GM21447 (cell line): ENCODE measurements around the gene DNAJB13.
A peak's percentile ranks its signal among the peaks of the same experiment; 100 is the strongest.

ENCODE experiments used
- ATAC-seq: cut with Tn5 transposase; IDR thresholded peaks from one replicate; pipeline ENCODE4 v1.9.1; 2021; ENCODE audit not compliant: unreplicated experiment

DNAJB13 gene

DNA sequence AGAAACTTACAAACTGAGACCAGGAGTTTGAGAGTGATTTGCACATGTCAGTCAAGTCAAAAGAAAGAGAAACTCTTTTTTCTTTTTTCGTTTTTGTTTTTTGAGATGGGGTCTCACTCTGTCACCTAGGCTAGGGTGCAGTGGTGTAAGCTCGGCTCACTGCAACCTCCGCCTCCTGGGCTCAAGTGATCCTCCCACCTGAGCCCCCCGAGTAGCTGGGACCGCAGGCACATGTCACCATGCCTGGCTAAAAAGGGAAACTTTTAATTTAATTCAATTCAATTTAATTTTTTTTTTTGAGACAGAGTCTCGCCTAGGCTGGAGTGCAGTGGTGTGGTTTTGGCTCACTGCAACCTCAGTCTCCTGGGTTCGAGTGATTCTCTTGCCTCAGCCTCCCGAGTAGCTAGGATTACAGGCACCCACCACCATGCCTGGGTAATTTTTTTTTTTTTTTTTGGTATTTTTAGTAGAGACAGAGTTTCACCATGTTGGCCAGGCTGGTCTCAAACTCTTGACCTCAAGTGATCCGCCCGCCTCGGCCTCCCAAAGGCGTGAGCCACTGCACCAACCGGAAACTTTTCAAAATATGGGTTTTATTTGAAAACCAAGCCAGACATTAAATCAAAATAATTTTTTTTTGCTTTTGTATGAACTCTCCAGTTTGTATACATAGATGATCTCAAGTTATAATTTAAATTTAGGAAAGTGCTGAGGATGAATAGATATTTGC, 48.2 kb downstream of the DNAJB13 start:
- ATAC-seq: no peak

- ATAC-seq: no peak
Observed at GRCh38 chr11:73999581-74000306, 48.9 kb downstream of the DNAJB13 start.

GRCh38 chr11:74000307-74001133, 49.7 kb downstream of the DNAJB13 start:
- no peak for ATAC-seq

- ATAC-seq: no peak
Observed at GRCh38 chr11:74001822-74002286, 51.0 kb downstream of the DNAJB13 start.

DNA sequence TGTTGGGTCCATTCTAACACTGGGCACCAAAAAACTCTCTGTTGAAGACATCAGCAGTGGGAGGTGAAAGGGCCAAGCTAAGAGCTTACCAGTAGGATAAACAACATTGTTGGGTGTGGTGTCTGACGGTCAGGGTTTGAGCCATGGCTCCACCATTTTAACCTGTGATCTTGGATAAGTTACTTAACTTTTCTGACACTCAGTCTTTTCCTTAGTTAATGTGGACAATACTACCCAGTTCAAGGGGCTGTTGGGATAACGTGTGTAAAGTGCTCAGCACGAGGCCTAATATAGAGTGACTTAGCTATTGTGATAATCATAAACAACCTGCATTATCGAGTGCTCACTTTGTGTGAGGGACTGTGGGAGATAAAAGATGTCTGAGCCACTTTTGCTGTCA, 52.0 kb downstream of the DNAJB13 start:
- ATAC-seq: no peak

GRCh38 chr11:74004046-74004695, 53.3 kb downstream of the DNAJB13 start:
- ATAC-seq: no peak

DNA sequence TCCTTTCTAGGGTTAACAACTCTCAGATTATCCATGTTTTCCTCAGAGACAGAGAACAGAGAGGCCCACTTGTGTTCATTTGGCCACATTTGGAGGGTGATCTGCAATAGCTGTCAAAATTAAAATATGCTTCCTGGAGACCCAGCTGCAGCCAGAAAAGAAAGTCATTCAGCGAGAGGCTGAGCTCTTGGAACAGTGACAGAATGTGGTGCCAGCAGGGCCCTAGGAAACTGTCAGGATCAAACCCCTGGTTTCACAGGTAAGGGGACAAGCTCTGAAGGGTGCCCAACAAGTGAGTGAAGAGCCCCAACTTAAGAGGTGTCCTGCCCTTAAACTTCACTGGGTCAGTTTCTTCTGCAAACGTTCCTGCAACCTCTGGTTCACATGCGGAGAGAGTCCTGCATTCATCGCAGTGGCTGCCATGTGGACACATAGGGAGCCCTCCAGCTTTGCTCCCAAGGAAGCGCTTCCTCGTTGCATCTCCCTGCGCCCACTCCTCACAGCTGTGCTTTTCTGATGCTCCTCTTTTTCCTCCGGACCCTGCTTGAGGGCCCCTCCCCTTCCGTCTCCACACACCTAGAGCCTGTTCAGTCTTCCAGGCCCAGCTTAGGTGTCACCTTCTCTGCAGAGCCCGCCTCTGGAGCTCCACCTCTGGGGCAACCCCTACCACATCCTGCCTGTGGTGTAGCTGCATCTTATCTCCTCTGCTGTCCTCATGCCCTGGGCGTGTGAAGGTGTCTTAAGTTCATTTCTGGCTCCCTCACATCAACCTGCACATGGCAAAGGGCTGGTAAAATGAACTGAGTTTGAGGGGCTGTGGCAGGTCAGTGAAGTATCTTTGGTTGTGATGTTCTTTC, 54.2 kb downstream of the DNAJB13 start:
- no peak for ATAC-seq

GRCh38 chr11:74005721-74006517, 55.1 kb downstream of the DNAJB13 start:
- no peak for ATAC-seq

DNA sequence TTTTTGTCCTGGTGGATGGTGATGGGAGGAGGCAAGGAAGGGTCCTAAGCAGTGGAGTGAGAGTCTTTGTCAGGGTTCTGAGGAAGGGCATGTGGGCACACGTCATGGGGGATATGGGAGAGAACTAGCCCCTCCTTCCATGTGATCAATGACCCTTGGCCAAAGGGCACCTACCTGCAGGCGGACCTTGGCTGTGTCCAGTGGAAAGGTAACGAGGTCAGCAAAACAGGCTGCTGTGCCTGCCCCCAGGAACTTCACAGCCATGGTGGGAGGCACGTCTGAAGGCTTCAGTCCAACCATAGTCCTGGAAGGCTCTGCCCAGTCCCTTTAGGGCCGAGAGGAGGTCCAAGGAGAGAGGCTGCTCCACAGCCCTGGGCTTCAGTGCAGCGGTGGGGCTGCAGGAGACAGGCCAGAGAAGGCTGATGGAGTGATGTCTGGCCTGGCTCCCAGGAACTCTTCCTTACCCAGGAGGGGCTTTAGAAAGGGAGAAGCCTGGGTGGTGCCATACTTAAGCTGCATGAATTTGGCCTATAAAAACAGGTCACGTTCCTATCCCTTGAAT, 56.0 kb downstream of the DNAJB13 start:
- ATAC-seq: no peak

- no peak for ATAC-seq
Observed at GRCh38 chr11:74007691-74008372, 57.0 kb downstream of the DNAJB13 start.

DNA sequence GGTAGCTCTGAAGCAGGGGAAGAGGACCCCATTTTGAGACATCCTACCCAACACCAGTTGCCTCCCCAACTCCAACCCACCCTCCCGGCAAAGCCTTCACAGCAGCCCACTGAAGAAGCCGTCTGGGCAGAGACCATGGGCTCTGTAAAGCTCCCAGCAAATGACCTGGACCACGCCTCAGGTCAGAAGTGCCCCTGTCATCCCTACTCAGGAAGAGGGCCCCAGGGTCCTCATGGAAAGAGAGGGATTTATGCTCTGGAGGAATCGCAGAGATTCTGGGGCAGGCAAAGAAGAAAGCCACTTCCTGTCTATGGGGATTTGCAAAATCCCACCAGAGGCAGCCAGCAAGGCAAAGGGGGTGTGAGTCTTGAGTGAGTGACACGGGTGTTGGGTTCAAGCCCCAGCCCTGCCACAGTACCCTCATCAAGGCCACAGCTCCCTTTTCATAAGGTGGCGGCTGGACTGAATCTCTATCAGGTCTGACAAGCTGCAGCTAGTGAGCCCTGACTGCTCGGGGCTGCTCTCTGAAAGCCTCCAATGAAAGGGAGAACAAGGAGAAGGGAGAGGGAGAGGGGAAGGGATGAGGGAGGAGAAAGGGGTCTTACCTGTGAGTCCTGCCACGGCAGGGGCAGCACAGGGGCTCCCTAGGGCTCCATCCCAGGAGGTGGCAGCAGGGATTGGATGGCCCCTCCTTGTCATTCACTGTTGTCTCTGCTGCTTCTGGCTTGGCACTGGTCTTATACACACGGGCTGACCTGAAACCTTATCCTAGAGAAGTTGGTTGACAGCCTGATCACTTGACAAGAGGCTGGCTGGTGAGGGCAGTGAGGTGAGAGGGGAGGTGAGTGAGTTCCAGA, 57.8 kb downstream of the DNAJB13 start, which contains the start of gene UCP3:
TSS of gene UCP3 (minus strand) at position 713 of the 857 bp plus-strand sequence. CDS start 2,043 bp downstream, outside the sequence.
- ATAC-seq: no peak

- ATAC-seq: no peak
Observed at GRCh38 chr11:74009230-74009547, 58.4 kb downstream of the DNAJB13 start.

DNA sequence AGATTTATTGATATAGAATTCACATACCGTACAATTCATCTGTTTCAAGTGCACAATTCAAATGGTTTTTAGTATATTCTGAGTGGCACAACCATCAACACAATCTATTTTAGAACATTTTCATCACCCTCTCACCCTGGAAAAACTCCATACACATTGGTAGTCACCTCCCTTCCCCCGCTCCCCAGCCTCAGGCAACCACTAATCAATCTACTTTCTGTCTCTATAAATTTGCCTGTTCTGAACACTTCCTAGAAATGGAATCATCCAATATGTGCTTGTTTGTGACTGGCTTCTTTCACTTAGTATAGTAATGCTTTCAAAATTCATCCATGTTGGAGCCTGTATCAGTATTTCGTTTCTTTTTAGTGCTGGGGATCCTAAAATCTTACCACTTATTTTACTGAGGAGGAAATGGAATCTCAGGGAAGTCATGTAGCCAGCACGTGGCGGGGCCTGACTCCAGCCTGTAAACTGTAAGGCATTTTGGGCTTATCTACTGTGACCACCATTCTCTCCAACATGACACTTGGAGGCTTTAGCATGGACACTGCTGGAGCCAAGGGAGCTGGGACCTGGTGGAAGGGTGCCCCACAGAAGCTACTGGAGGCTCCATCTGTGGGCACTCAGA, 59.0 kb downstream of the DNAJB13 start:
- no peak for ATAC-seq

GRCh38 chr11:74010306-74011300, 59.8 kb downstream of the DNAJB13 start:
- ATAC-seq: no peak

- ATAC-seq: peak; percentile 85
Observed at GRCh38 chr11:74011360-74012073, 60.7 kb downstream of the DNAJB13 start.
